HTR-8/SVneo (cell line): Measurements from ENCODE around the gene PES1.
"Not testable (repeated sequence)": the region's sequence is repeated elsewhere in the genome, so short reads cannot be mapped to it uniquely, and the experiment has no call there.

Source experiments
- DNase-seq: peaks from one replicate; pipeline ENCODE4 v3.0.0; 2011; ENCODE audit warnings: low spot score, mixed read lengths; ENCODE audit not compliant: insufficient read length
- FAIRE-seq: peaks from 2 replicates; lab custom pipeline; 2011; peaks lifted over from hg19 to GRCh38; lab: Jason Lieb, UNC

Gene PES1

GRCh38 chr22:30578481-30578880, 13.2 kb downstream of the PES1 start:
- DNase-seq, result no peak
- no peak for FAIRE-seq

- DNase-seq (no peak), FAIRE-seq (no peak)
Observed at GRCh38 chr22:30575859-30576258, 15.9 kb downstream of the PES1 start.

- FAIRE-seq (no peak), DNase-seq (no peak)
Observed at GRCh38 chr22:30574997-30575671, 16.6 kb downstream of the PES1 start.

- no peak for DNase-seq
- FAIRE-seq, result no peak
Observed at GRCh38 chr22:30574095-30574981, 17.4 kb downstream of the PES1 start, which contains the start of gene GAL3ST1. GAL3ST1 (minus strand) TSS chr22:30574665; CDS start chr22:30557392, 17,273 bp downstream.

GRCh38 chr22:30573594-30574094, 18.1 kb downstream of the PES1 start:
- no peak for DNase-seq
- FAIRE-seq, result no peak

GRCh38 chr22:30572840-30573593, 18.7 kb downstream of the PES1 start:
- no peak for FAIRE-seq
- DNase-seq, result no peak

- DNase-seq (no peak), FAIRE-seq (no peak)
Observed at GRCh38 chr22:30572210-30572609, 19.5 kb downstream of the PES1 start.

GRCh38 chr22:30569674-30570202, 22.0 kb downstream of the PES1 start:
- FAIRE-seq (no peak), DNase-seq (no peak)

GRCh38 chr22:30568137-30568805, 23.4 kb downstream of the PES1 start:
- DNase-seq, result no peak
- FAIRE-seq, result no peak

- DNase-seq, FAIRE-seq: not testable (repeated sequence)
Observed at GRCh38 chr22:30567277-30567676, 24.4 kb downstream of the PES1 start.

- FAIRE-seq (no peak), DNase-seq (no peak)
Observed at GRCh38 chr22:30566125-30566524, 25.6 kb downstream of the PES1 start.

GRCh38 chr22:30565341-30565740, 26.4 kb downstream of the PES1 start:
- DNase-seq, result no peak
- FAIRE-seq, result no peak

GRCh38 chr22:30564761-30565119, 27.0 kb downstream of the PES1 start:
- FAIRE-seq, result no peak

GRCh38 chr22:30564045-30564760, 27.5 kb downstream of the PES1 start:
- DNase-seq, result no peak
- FAIRE-seq, result peak; percentile 13

More at GRCh38 chr22:30564761-30565119, 27.0 kb downstream of the PES1 start:
- no peak for DNase-seq

- DNase-seq, result peak; percentile 20
- no peak for FAIRE-seq
Observed at GRCh38 chr22:30562366-30562765, 29.3 kb downstream of the PES1 start.

- FAIRE-seq (no peak), DNase-seq (no peak)
Observed at GRCh38 chr22:30561402-30562189, 30.1 kb downstream of the PES1 start.

- DNase-seq, FAIRE-seq: not testable (repeated sequence)
Observed at GRCh38 chr22:30560643-30561202, 31.0 kb downstream of the PES1 start.

- DNase-seq, result no peak
- FAIRE-seq, result no peak
Observed at GRCh38 chr22:30559889-30560288, 31.8 kb downstream of the PES1 start.
